Adrenal gland (tissue), 5 donors: ENCODE data around the gene OR2G3.

ENCODE experiments used
- CTCF ChIP-seq, 6 experiments: fragments of 450-650 bp in 4 of 6; fragments of 200-600 bp in 2 of 6; sonication (generic) in 1 of 6; IDR thresholded peaks; 1 replicate in 5 of 6; 2 replicates in 1 of 6; pipeline versions ENCODE4 v1.5.1 to v1.8.0; 2016 to 2021; ENCODE audit warnings: antibody characterized with exemption in 6 of 6, mild to moderate bottlenecking in 2 of 6, moderate library complexity in 1 of 6
- POLR2A ChIP-seq, 2 donors: fragments of 450-650 bp; IDR thresholded peaks; one replicate each; pipeline ENCODE4 v1.6.1; 2017; ENCODE audit warnings: antibody characterized with exemption in 2 of 2, mild to moderate bottlenecking in 2 of 2, moderate library complexity in 1 of 2
- donor health status: DM: no; HTN: no; CAD: no.

DNA sequence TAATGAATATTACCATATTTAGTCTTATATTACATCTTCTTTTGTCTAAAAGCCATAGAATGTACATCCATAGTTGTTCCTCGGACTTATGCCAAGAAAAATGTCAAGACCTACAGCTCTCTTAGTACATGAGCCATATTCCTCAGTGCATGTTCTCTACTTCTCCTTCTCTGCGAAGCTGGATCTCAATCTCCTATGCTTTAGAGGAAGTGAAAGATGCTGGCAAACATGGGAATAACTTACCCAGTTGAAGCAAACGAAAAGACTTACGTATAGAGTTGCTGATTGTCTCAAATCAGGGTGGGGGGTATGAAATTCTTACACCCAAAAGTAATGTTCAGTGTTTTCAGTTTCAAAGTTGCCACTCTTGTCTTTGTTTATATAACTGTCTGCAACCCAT is 41.5 kb downstream of the OR2G3 start:
- TF ChIP-seq POLR2A (IDR thresholded peaks at IDR 0.05) (no peak), CTCF (IDR thresholded peaks at IDR 0.05) (no peak)
